HG03558 (cell line): ENCODE results near the gene NPY1R.
A peak's percentile ranks its signal among the peaks of the same experiment; 100 is the strongest.

Experiments used
- ATAC-seq: cut with Tn5 transposase; IDR thresholded peaks from one replicate; pipeline ENCODE4 v1.9.1; 2021; ENCODE audit warnings: moderate number of reproducible peaks; ENCODE audit not compliant: unreplicated experiment; ENCODE audit errors: extremely low read depth

Gene NPY1R

GRCh38 chr4:163332526-163333406 lies at the start of gene NPY1R:
Gene NPY1R, minus strand, starts transcription at chr4:163332596. Its CDS starts 6,042 bp downstream, at chr4:163326554.
- ATAC-seq: peak; percentile 72

GRCh38 chr4:163380703-163381102 lies 48.3 kb upstream of the NPY1R start:
- no peak for ATAC-seq

- no peak for ATAC-seq
Measured at GRCh38 chr4:163378661-163379060, 46.3 kb upstream of the NPY1R start.

GRCh38 chr4:163372029-163372428 lies 39.6 kb upstream of the NPY1R start:
- no peak for ATAC-seq

- ATAC-seq: no peak
Measured at GRCh38 chr4:163367651-163368050, 35.3 kb upstream of the NPY1R start.

- ATAC-seq: no peak
Measured at GRCh38 chr4:163356104-163356503, 23.7 kb upstream of the NPY1R start.

GRCh38 chr4:163353054-163353453 lies 20.7 kb upstream of the NPY1R start:
- no peak for ATAC-seq

GRCh38 chr4:163350672-163351071 lies 18.3 kb upstream of the NPY1R start:
- no peak for ATAC-seq

- no peak for ATAC-seq
Measured at GRCh38 chr4:163344147-163345125, 12.0 kb upstream of the NPY1R start.

- ATAC-seq: no peak
Measured at GRCh38 chr4:163343604-163344146, 11.3 kb upstream of the NPY1R start, which contains the start of gene NPY5R. Gene NPY5R, plus strand, starts transcription at chr4:163343892. Its CDS starts 6,382 bp downstream, at chr4:163350274.

- ATAC-seq: no peak
Measured at GRCh38 chr4:163335384-163335783, 3.0 kb upstream of the NPY1R start.

GRCh38 chr4:163331629-163332376 lies 593 bp downstream of the NPY1R start:
- ATAC-seq: no peak

- no peak for ATAC-seq
Measured at GRCh38 chr4:163330916-163331628, 1.3 kb downstream of the NPY1R start.

GRCh38 chr4:163317110-163317509 lies 15.3 kb downstream of the NPY1R start:
- ATAC-seq: no peak

GRCh38 chr4:163309466-163309865 lies 22.9 kb downstream of the NPY1R start:
- no peak for ATAC-seq

GRCh38 chr4:163303069-163303468 lies 29.3 kb downstream of the NPY1R start:
- ATAC-seq: no peak

- ATAC-seq: no peak
Measured at GRCh38 chr4:163300445-163300844, 32.0 kb downstream of the NPY1R start.

- ATAC-seq: no peak
Measured at GRCh38 chr4:163295138-163295537, 37.3 kb downstream of the NPY1R start.

- no peak for ATAC-seq
Measured at GRCh38 chr4:163284304-163284703, 48.1 kb downstream of the NPY1R start.
